ENCODE measurements around the gene LENG1. TPM values are rescaled to one million over a fixed set of nuclear protein-coding genes. Genes with fewer than 3 reads are reported as not detected.

Gene LENG1
- total and polyA plus RNA-seq, 9 of the 15 experiments (the other 6 are each of a cell fraction or from before 2014, with no cell fraction given) = 0.30 to 10.5 (median 4.7) TPM

- TF ChIP-seq ZBTB33 (CRISPR knock-in tag; IDR thresholded peaks at IDR 0.05) (peak; percentile 54; the same call in 1 of the 2 replicates), ZC3H8 (IDR thresholded peaks at IDR 0.05) (no peak), ZBTB1 (CRISPR knock-in tag; IDR thresholded peaks at IDR 0.05; ENCODE audit: borderline replicate concordance, low read depth) (no peak), MEIS2 (IDR thresholded peaks at IDR 0.05; ENCODE audit: partially characterized antibody) (peak; percentile 58), E4F1 (CRISPR knock-in tag; IDR thresholded peaks at IDR 0.05; ENCODE audit: borderline replicate concordance) (no peak; the same call in 1 of the 2 replicates), SP2 (IDR thresholded peaks at IDR 0.05; ENCODE audit: extremely low read depth, low read depth, low read length, poor library complexity, severe bottlenecking) (no peak), SP1 (CRISPR knock-in tag; IDR thresholded peaks at IDR 0.05) (peak; percentile 86), NFXL1 (CRISPR knock-in tag; IDR thresholded peaks at IDR 0.05) (0 out of 2 replicates have a peak, but pooled peaks have one; percentile 54), ZNF586 (CRISPR knock-in tag; conservative IDR thresholded peaks at IDR 0.05) (no peak; the same call in 1 of the 2 replicates), RHOXF2B (CRISPR knock-in tag; conservative IDR thresholded peaks at IDR 0.05) (0 out of 2 replicates have a peak, but pooled peaks have one; percentile 27), PREB (CRISPR knock-in tag; IDR thresholded peaks at IDR 0.05) (no peak), ZFP36 (IDR thresholded peaks at IDR 0.05; ENCODE audit: low read depth, low read length, partially characterized antibody) (peak; percentile 47), BRD4 (IDR thresholded peaks at IDR 0.05) (no peak), ZNF609 (CRISPR knock-in tag; IDR thresholded peaks at IDR 0.05; ENCODE audit: borderline replicate concordance) (peak; percentile 93), RUNX1 (IDR thresholded peaks at IDR 0.05; ENCODE audit: low read depth) (peak; percentile 64)
- TF ChIP-seq, protein P1, sequence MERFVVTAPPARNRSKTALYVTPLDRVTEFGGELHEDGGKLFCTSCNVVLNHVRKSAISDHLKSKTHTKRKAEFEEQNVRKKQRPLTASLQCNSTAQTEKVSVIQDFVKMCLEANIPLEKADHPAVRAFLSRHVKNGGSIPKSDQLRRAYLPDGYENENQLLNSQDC (CRISPR knock-in tag; IDR thresholded peaks at IDR 0.05) = peak; percentile 65; the same call in 1 of the 2 replicates
These were observed 48.7 kb upstream of the LENG1 start (continued) for GRCh38 chr19:54207983-54208783.

All from K562 (cell line).